KOPT-K1 (cell line): ENCODE data around the gene PTPRN2.

Experiments
- H3K27ac ChIP-seq: fragments of 200-600 bp; sonication (generic); 2 replicates; pipeline ENCODE4 v1.5.1; 2016; ENCODE audit warnings: antibody characterized with exemption, mild to moderate bottlenecking, low read depth, low read length; ENCODE audit not compliant: poor library complexity, severe bottlenecking
- H3K36me3 ChIP-seq: fragments of 200-600 bp; sonication (generic); 2 replicates; pipeline ENCODE4 v1.5.1; 2017; ENCODE audit warnings: antibody characterized with exemption, mild to moderate bottlenecking, low read length, moderate library complexity; ENCODE audit not compliant: insufficient read depth
- H3K9me3 ChIP-seq: fragments of 200-600 bp; sonication (generic); 2 replicates; pipeline ENCODE4 v1.5.1; 2017; ENCODE audit warnings: antibody characterized with exemption, low read length, mild to moderate bottlenecking; ENCODE audit not compliant: insufficient read depth, poor library complexity, severe bottlenecking

The PTPRN2 gene

GRCh38 chr7:157654350-157654749 is 933.3 kb downstream of the PTPRN2 start:
- no peak overlapping the region for H3K27ac ChIP-seq
- no peaks in the 10 kb centered on the region for H3K9me3 ChIP-seq
- H3K36me3 ChIP-seq, result peaks cover 48% of the 10 kb centered on the region

GRCh38 chr7:157653827-157654207 is 933.8 kb downstream of the PTPRN2 start:
- no peaks in the 10 kb centered on the region for H3K9me3 ChIP-seq
- H3K27ac ChIP-seq, result no peak overlapping the region
- peaks cover 48% of the 10 kb centered on the region for H3K36me3 ChIP-seq

- no peaks in the 10 kb centered on the region for H3K9me3 ChIP-seq
- H3K36me3 ChIP-seq, result peaks cover 48% of the 10 kb centered on the region
- H3K27ac ChIP-seq, result no peak overlapping the region
Measured at GRCh38 chr7:157652954-157653826, 934.4 kb downstream of the PTPRN2 start.

GRCh38 chr7:157652161-157652953 is 935.3 kb downstream of the PTPRN2 start:
- Histone ChIP-seq H3K36me3 (peaks cover 48% of the 10 kb centered on the region), H3K9me3 (no peaks in the 10 kb centered on the region)

GRCh38 chr7:157651366-157652160 is 936.1 kb downstream of the PTPRN2 start:
- Histone ChIP-seq H3K36me3 (peaks cover 48% of the 10 kb centered on the region), H3K9me3 (no peaks in the 10 kb centered on the region), H3K27ac (no peak overlapping the region)

More at GRCh38 chr7:157652161-157652953, 935.3 kb downstream of the PTPRN2 start:
- no peak overlapping the region for H3K27ac ChIP-seq

- Histone ChIP-seq H3K36me3 (peaks cover 56% of the 10 kb centered on the region), H3K9me3 (no peaks in the 10 kb centered on the region), H3K27ac (no peak overlapping the region)
Measured at GRCh38 chr7:157650801-157651200, 936.8 kb downstream of the PTPRN2 start.

GRCh38 chr7:157650131-157650631 is 937.4 kb downstream of the PTPRN2 start:
- H3K36me3 ChIP-seq, result peaks cover 57% of the 10 kb centered on the region
- no peak overlapping the region for H3K27ac ChIP-seq
- H3K9me3 ChIP-seq, result no peaks in the 10 kb centered on the region

- Histone ChIP-seq H3K27ac (peak overlapping the region; percentile 31), H3K9me3 (peaks cover 5% of the 10 kb centered on the region), H3K36me3 (peaks cover 56% of the 10 kb centered on the region)
Measured at GRCh38 chr7:157646551-157646950, 941.1 kb downstream of the PTPRN2 start.

GRCh38 chr7:157645539-157645938 is 942.1 kb downstream of the PTPRN2 start:
- H3K36me3 ChIP-seq, result peaks cover 57% of the 10 kb centered on the region
- H3K9me3 ChIP-seq, result peaks cover 15% of the 10 kb centered on the region
- H3K27ac ChIP-seq, result peak overlapping the region; percentile 31

- Histone ChIP-seq H3K9me3 (peaks cover 21% of the 10 kb centered on the region), H3K27ac (peak overlapping the region; percentile 31), H3K36me3 (peaks cover 60% of the 10 kb centered on the region)
Measured at GRCh38 chr7:157644946-157645345, 942.7 kb downstream of the PTPRN2 start.

GRCh38 chr7:157643525-157643970 is 944.1 kb downstream of the PTPRN2 start:
- Histone ChIP-seq H3K9me3 (peaks cover 26% of the 10 kb centered on the region), H3K27ac (no peak overlapping the region), H3K36me3 (peaks cover 66% of the 10 kb centered on the region)

GRCh38 chr7:157641866-157642265 is 945.8 kb downstream of the PTPRN2 start:
- no peak overlapping the region for H3K27ac ChIP-seq
- peaks cover 26% of the 10 kb centered on the region for H3K9me3 ChIP-seq
- peaks cover 72% of the 10 kb centered on the region for H3K36me3 ChIP-seq

- Histone ChIP-seq H3K9me3 (peaks cover 26% of the 10 kb centered on the region), H3K36me3 (peaks cover 57% of the 10 kb centered on the region), H3K27ac (no peak overlapping the region)
Measured at GRCh38 chr7:157640144-157640543, 947.5 kb downstream of the PTPRN2 start.

GRCh38 chr7:157638563-157638962 is 949.1 kb downstream of the PTPRN2 start:
- H3K9me3 ChIP-seq, result peaks cover 26% of the 10 kb centered on the region

More at GRCh38 chr7:157638563-157638962, 949.1 kb downstream of the PTPRN2 start:
- H3K36me3 ChIP-seq, result peaks cover 46% of the 10 kb centered on the region
- H3K27ac ChIP-seq, result no peak overlapping the region
